Activated T-cell treated with anti-CD3 and anti-CD28 coated beads, Interleukin-2, amount 50 U/mL, for 4 hours (primary cell): ENCODE results near the gene EIPR1. TPM values are rescaled to one million over a fixed set of nuclear protein-coding genes. Genes with fewer than 3 reads are reported as not detected.
A peak's percentile ranks its signal among the peaks of the same experiment; 100 is the strongest.
"Not testable (repeated sequence)": the region's sequence is repeated elsewhere in the genome, so short reads cannot be mapped to it uniquely, and the experiment has no call there.

Experiments used
- ATAC-seq, 2 donors: fragments of 200-7000 bp; cut with Tn5 transposase; one replicate each; pipeline ENCODE4 v1.10.0; 2021
- DNase-seq: peaks from one replicate; pipeline ENCODE4 v3.0.0-alpha.2; 2020
- H3K27me3 Mint-ChIP-seq: one replicate; pipeline ENCODE4 v1.8.0; 2021; ENCODE audit warnings: low read depth, mixed read lengths
- H3K36me3 Mint-ChIP-seq: one replicate; pipeline ENCODE4 v1.8.0; 2022; ENCODE audit warnings: mixed read lengths; ENCODE audit not compliant: insufficient read depth
- H3K4me1 Mint-ChIP-seq: one replicate; pipeline ENCODE4 v1.8.0; 2021; ENCODE audit warnings: low read depth, mixed read lengths
- H3K4me3 Mint-ChIP-seq: one replicate; pipeline ENCODE4 v1.8.0; 2021; ENCODE audit warnings: mild to moderate bottlenecking, moderate library complexity, mixed read lengths
- H3K9me3 Mint-ChIP-seq: one replicate; pipeline ENCODE4 v1.8.0; 2021; ENCODE audit warnings: mixed read lengths
- total RNA-seq, 3 donors: library from RNA; stranded (reverse); gene quantifications; one replicate each; pipeline ENCODE4 v1.2.1, GENCODE V29; 2021

Gene EIPR1
- total RNA-seq, 3 donors from 2014 or later, result 36.3 to 39.5 (median 37.2) TPM

DNA sequence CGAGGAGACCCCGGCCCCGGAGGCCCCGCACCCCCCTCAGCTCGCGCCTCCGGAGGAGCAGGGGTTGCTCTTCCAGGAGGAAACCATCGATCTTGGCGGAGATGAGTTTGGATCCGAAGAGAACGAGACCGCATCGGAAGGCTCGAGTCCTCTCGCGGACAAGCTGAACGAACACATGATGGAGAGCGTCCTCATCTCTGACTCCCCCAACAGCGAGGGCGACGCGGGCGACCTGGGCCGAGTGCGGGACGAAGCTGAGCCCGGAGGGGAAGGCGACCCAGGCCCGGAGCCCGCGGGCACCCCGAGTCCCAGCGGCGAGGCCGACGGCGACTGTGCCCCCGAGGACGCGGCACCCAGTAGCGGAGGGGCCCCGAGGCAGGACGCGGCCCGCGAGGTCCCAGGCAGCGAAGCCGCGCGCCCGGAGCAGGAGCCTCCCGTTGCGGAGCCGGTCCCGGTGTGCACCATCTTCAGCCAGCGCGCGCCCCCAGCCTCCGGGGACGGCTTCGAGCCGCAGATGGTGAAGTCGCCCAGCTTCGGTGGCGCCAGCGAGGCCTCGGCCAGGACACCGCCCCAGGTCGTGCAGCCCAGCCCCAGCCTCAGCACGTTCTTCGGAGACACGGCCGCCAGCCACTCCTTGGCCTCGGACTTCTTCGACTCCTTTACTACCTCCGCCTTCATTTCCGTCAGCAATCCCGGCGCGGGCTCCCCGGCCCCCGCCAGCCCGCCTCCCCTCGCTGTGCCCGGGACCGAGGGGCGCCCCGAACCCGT lies 10.2 kb upstream of the EIPR1 start:
- DNase-seq (no peak), ATAC-seq (no peak)
- Mint-ChIP-seq H3K4me3 (no peak overlapping the region), H3K9me3 (no peaks in the 10 kb centered on the region), H3K36me3 (peaks cover 42% of the 10 kb centered on the region), H3K4me1 (peaks cover 24% of the 10 kb centered on the region), H3K27me3 (no peaks in the 10 kb centered on the region)

- DNase-seq, result no peak
- H3K4me1 Mint-ChIP-seq, result peaks cover 25% of the 10 kb centered on the region
- H3K27me3 Mint-ChIP-seq, result no peaks in the 10 kb centered on the region
- H3K4me3 Mint-ChIP-seq, result no peak overlapping the region
- no peaks in the 10 kb centered on the region for H3K9me3 Mint-ChIP-seq
- H3K36me3 Mint-ChIP-seq, result peaks cover 34% of the 10 kb centered on the region
- no peak for ATAC-seq
These were observed 9.4 kb upstream of the EIPR1 start for GRCh38 chr2:3387011-3387410.

GRCh38 chr2:3386448-3386958 lies 8.9 kb upstream of the EIPR1 start:
- peaks cover 33% of the 10 kb centered on the region for H3K36me3 Mint-ChIP-seq
- ATAC-seq (no peak), DNase-seq (no peak)
- no peaks in the 10 kb centered on the region for H3K27me3 Mint-ChIP-seq
- no peaks in the 10 kb centered on the region for H3K9me3 Mint-ChIP-seq
- peaks cover 24% of the 10 kb centered on the region for H3K4me1 Mint-ChIP-seq
- no peak overlapping the region for H3K4me3 Mint-ChIP-seq

DNA sequence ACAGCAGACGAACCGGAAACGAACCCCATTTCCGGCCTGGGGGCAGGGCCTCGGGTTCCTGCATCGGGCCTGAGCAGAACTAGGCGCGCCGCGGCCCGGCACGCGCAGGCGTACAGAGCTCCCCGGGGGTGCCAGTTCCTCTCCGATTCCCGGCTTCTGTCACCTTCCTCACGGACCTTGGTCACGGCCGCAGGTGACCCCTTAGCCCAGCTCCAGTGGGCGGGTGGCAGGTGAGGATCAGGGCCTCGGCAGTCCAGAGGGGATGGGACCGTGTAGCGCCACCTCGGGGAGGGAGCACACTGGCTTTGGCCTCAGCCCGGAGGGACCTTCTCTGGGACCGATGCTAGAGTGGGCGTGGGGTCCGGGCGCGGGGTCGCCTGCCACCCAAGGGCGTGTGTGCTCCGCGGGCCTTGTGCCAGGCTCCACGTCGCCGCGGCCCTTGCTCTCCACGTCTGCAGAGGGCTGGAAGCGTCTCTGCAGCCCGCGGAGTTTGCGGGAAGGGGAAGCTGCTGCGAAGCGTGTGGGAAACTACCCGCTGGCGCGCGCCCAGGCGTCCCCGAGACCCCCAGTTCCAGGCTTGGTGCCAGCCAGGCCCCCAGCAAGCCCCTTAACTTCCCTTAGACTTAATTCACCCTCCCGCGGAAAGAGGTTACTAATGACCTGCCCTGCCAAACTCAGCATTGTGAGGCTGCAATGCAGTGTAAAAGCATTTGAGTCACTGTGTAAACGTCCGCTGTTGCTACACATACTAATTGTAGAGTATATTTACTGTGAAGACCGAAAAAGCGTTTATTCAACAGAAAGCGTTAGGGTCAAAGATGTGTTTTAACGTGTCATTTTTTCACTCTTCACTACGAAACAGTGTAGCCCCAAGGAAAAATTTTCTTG lies 2.3 kb upstream of the EIPR1 start, which contains the start of gene TRAPPC12:
TRAPPC12 (plus strand) TSS at position 48 of the 888 bp plus-strand sequence. CDS start 7,930 bp downstream, outside the sequence.
- peak; percentile 90 for DNase-seq
- Mint-ChIP-seq H3K27me3 (no peaks in the 10 kb centered on the region), H3K4me3 (peak within 1 kb of the TSS; percentile 97), H3K4me1 (peaks cover 44% of the 10 kb centered on the region), H3K9me3 (no peaks in the 10 kb centered on the region), H3K36me3 (peaks cover 10% of the 10 kb centered on the region)
- peak; percentile 78 to 84 for ATAC-seq

DNA sequence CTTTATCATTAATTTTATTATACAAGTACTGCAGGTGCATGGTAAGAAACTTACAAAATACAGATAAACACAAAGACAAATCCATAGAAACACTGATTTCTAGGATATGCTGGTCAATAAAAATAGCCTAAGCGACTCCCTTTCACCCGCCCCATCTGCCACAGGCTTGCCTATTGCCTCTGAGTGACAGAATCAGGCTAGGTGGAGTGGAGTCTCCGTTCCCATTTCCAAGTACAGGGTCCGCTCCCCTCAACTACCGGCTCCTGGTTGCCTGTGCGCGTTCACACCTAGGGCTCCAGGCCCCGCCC lies 1.7 kb upstream of the EIPR1 start:
- peak overlapping the region; percentile 97 for H3K4me3 Mint-ChIP-seq
- no peaks in the 10 kb centered on the region for H3K9me3 Mint-ChIP-seq
- peaks cover 10% of the 10 kb centered on the region for H3K36me3 Mint-ChIP-seq
- DNase-seq (no peak), ATAC-seq (no peak)
- H3K27me3 Mint-ChIP-seq, result no peaks in the 10 kb centered on the region
- peaks cover 42% of the 10 kb centered on the region for H3K4me1 Mint-ChIP-seq

- DNase-seq (no peak), ATAC-seq (peak; percentile 45 to 51)
- Mint-ChIP-seq H3K27me3 (no peaks in the 10 kb centered on the region), H3K4me1 (peaks cover 36% of the 10 kb centered on the region), H3K4me3 (peak overlapping the region; percentile 97), H3K9me3 (no peaks in the 10 kb centered on the region), H3K36me3 (peaks cover 8% of the 10 kb centered on the region)
These were observed 373 bp downstream of the EIPR1 start for GRCh38 chr2:3377279-3377611.

- ATAC-seq, result no peak
- H3K4me1 Mint-ChIP-seq, result peaks cover 35% of the 10 kb centered on the region
These were observed 797 bp downstream of the EIPR1 start for GRCh38 chr2:3376821-3377220.

GRCh38 chr2:3369340-3370181 lies 8.1 kb downstream of the EIPR1 start:
- not testable (repeated sequence) for H3K27me3 Mint-ChIP-seq, ATAC-seq, H3K4me3 Mint-ChIP-seq, H3K9me3 Mint-ChIP-seq, DNase-seq
- Mint-ChIP-seq H3K36me3 (peaks cover 12% of the 10 kb centered on the region), H3K4me1 (peaks cover 21% of the 10 kb centered on the region)

More at GRCh38 chr2:3376821-3377220, 797 bp downstream of the EIPR1 start:
- H3K4me3 Mint-ChIP-seq, result peak overlapping the region; percentile 97
- H3K27me3 Mint-ChIP-seq, result no peaks in the 10 kb centered on the region
- no peaks in the 10 kb centered on the region for H3K9me3 Mint-ChIP-seq
- H3K36me3 Mint-ChIP-seq, result peaks cover 7% of the 10 kb centered on the region
- DNase-seq, result no peak

DNA sequence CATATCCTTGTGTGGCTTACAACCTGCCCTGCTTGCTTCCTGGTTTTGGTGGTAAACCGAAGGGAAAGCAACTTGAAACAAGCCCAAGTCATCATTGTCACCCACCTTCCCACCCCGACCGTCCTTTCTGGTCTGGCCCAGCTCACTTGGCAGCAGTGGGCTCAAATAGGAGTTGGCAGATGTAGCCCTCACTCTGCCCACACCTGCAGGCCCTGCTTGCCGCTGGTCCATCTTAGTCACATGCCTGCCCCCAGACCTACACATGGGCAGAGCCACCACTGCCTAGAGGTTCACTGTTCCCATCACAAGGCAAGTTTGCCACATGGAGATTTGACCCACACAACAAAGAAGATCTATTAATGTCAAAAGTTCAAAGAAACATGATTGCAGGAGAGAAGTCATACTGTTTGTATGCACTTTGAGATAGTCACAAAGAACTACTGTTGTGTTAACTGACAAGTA lies 9.3 kb downstream of the EIPR1 start:
- Mint-ChIP-seq H3K9me3 (no peaks in the 10 kb centered on the region), H3K36me3 (peaks cover 12% of the 10 kb centered on the region), H3K27me3 (no peaks in the 10 kb centered on the region), H3K4me3 (no peak overlapping the region), H3K4me1 (peaks cover 21% of the 10 kb centered on the region)
- DNase-seq (no peak), ATAC-seq (no peak)

GRCh38 chr2:3365219-3365618 lies 12.4 kb downstream of the EIPR1 start:
- no peak for DNase-seq
- Mint-ChIP-seq H3K9me3 (no peaks in the 10 kb centered on the region), H3K36me3 (peaks cover 16% of the 10 kb centered on the region), H3K4me3 (no peak overlapping the region), H3K4me1 (peaks cover 32% of the 10 kb centered on the region), H3K27me3 (no peaks in the 10 kb centered on the region)
- no peak for ATAC-seq

- DNase-seq, result no peak
- Mint-ChIP-seq H3K27me3 (no peaks in the 10 kb centered on the region), H3K9me3 (no peaks in the 10 kb centered on the region), H3K36me3 (peaks cover 3% of the 10 kb centered on the region), H3K4me1 (peaks cover 34% of the 10 kb centered on the region), H3K4me3 (no peak overlapping the region)
- no peak for ATAC-seq
These were observed 15.9 kb downstream of the EIPR1 start for GRCh38 chr2:3361518-3362389.

- Mint-ChIP-seq H3K4me1 (peaks cover 27% of the 10 kb centered on the region), H3K4me3 (no peak overlapping the region), H3K9me3 (no peaks in the 10 kb centered on the region), H3K27me3 (no peaks in the 10 kb centered on the region), H3K36me3 (peaks cover 16% of the 10 kb centered on the region)
- ATAC-seq (no peak), DNase-seq (no peak)
These were observed 19.7 kb downstream of the EIPR1 start for GRCh38 chr2:3357926-3358325.

DNA sequence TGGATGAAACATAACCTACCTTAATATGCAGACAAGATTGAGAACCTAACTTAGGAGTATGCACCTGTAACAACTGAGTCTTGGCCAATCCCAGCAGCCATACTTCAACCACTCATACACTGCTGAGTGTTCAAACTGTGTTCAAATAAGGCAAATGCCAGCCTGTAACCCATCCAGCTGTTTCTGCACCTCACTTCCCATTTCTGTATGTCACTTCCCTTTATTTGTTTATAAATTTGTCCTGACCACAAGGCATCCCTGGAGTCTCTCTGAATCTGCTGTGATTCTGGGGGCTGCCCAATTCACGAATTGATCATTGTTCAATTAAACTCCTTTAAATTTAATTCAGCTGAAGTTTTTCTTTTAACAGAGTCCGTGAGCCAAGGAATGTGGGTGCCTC lies 20.2 kb downstream of the EIPR1 start:
- not testable (repeated sequence) for H3K9me3 Mint-ChIP-seq, H3K27me3 Mint-ChIP-seq, DNase-seq, ATAC-seq, H3K4me3 Mint-ChIP-seq
- Mint-ChIP-seq H3K4me1 (peaks cover 23% of the 10 kb centered on the region), H3K36me3 (peaks cover 19% of the 10 kb centered on the region)
